MCF 10A (cell line): ENCODE results near the gene CD5L. TPM values are rescaled to one million over a fixed set of nuclear protein-coding genes. Genes with fewer than 3 reads are reported as not detected.

Experiments used
- Bru-seq: library from RNA; stranded (reverse); fragments of 400-500 nt; gene quantifications from one replicate; lab custom pipeline; 2021; lab: Mats Ljungman, UMichigan
- BruChase-seq, 2 experiments: library from RNA; stranded (reverse); fragments of 400-500 nt; gene quantifications; one replicate each; lab custom pipeline; 2021; lab: Mats Ljungman, UMichigan
- BruUV-seq: library from RNA; stranded (reverse); fragments of 400-500 nt; replicated peaks from 2 replicates; lab custom pipeline; 2021; lab: Mats Ljungman, UMichigan
- CTCF ChIA-PET: fragments of 300-600 bp; sonication (Branson Sonifier 250); formaldehyde crosslinking; extraction: SDS; loops from one replicate; lab custom pipeline; 2021; ENCODE audit warnings: antibody characterized with exemption, inconsistent platforms; lab: Yijun Ruan, JAX
- POLR2A ChIA-PET: fragments of 300-600, 350-650 bp; sonication (Branson Sonifier 250); formaldehyde crosslinking; extraction: SDS; loops from one replicate; lab custom pipeline; 2020; ENCODE audit warnings: antibody characterized with exemption, inconsistent platforms; lab: Yijun Ruan, JAX
- DNase-seq: peaks from one replicate; pipeline ENCODE4 v3.0.0-alpha.2; 2018; ENCODE audit not compliant: unreplicated experiment
- H3K27ac Mint-ChIP-seq: one replicate; pipeline ENCODE4 v1.8.0; 2022; ENCODE audit warnings: mild to moderate bottlenecking, low read depth, mixed read lengths; ENCODE audit not compliant: unreplicated experiment
- H3K27me3 Mint-ChIP-seq: one replicate; pipeline ENCODE4 v1.8.0; 2022; ENCODE audit warnings: mixed read lengths; ENCODE audit not compliant: insufficient read depth, unreplicated experiment
- H3K36me3 Mint-ChIP-seq: one replicate; pipeline ENCODE4 v1.8.0; 2022; ENCODE audit warnings: mild to moderate bottlenecking, moderate library complexity, mixed read lengths; ENCODE audit not compliant: insufficient read depth, unreplicated experiment
- H3K4me1 Mint-ChIP-seq: one replicate; pipeline ENCODE4 v1.8.0; 2022; ENCODE audit warnings: mixed read lengths; ENCODE audit not compliant: insufficient read depth, unreplicated experiment
- H3K4me3 Mint-ChIP-seq: one replicate; pipeline ENCODE4 v1.8.0; 2022; ENCODE audit warnings: mild to moderate bottlenecking, moderate library complexity, mixed read lengths; ENCODE audit not compliant: unreplicated experiment
- H3K9me3 Mint-ChIP-seq: one replicate; pipeline ENCODE4 v1.8.0; 2022; ENCODE audit warnings: mixed read lengths; ENCODE audit not compliant: unreplicated experiment
- intact Hi-C: fragments of 100-400 bp; cut with micrococcal nuclease; formaldehyde crosslinking; loops from 2 replicates; pipeline ENCODE4 v1.14.1; 2022
- long read RNA-seq: library from polyadenylated mRNA; stranded (forward); transcript quantifications from one replicate; pipeline ENCODE4 v2.0.0, GENCODE V29; 2022
- total RNA-seq: library from RNA; stranded (reverse); gene quantifications from 2 replicates; pipeline ENCODE4 v1.2.3, GENCODE V29; 2022
- TF ChIP-seq, protein P1 (sequence below): fragments of 200-600 bp; IDR thresholded peaks from one replicate; pipeline ENCODE4 v1.8.0; 2022; ENCODE audit warnings: antibody characterized with exemption, mild to moderate bottlenecking; ENCODE audit not compliant: unreplicated experiment

The CD5L gene
- total RNA-seq (not detected in 2 replicates), Bru-seq, nascent RNA (not detected), BruChase-seq, experiment 1, labeled RNA remaining after a 6-hour chase (percentile 7 among the genes with signal in this experiment), BruChase-seq, experiment 2, labeled RNA remaining after a 2-hour chase (not detected)
- long read RNA-seq = 0 reads

DNA sequence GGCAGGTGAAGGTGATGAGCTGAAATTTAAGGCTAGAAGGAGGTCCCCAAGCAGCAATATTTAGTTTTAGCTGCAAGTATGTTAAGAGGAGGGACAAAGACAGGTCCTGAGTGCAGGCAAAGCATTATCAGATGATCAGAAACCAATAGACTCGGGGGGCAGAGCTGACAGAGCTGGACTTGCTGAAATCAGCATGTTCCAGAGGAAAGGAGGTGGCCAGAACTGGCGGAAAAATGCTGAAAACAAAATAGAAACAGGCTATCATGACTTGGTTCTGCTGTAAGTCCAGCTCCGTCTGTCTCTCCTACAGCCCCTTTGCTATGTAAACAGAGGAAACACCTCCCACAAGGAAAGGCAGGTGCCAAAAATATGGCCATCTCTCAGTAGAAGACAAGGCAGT, at the start of gene CD5L:
TSS of gene CD5L (minus strand) at position 101 of the 400 bp plus-strand sequence. CDS start 107 bp downstream, outside the sequence.
- H3K9me3 Mint-ChIP-seq = no peaks in the 10 kb centered on the region
- peaks cover 53% of the 10 kb centered on the region for H3K27me3 Mint-ChIP-seq
- no peak within 1 kb of the TSS for H3K4me3 Mint-ChIP-seq

DNA sequence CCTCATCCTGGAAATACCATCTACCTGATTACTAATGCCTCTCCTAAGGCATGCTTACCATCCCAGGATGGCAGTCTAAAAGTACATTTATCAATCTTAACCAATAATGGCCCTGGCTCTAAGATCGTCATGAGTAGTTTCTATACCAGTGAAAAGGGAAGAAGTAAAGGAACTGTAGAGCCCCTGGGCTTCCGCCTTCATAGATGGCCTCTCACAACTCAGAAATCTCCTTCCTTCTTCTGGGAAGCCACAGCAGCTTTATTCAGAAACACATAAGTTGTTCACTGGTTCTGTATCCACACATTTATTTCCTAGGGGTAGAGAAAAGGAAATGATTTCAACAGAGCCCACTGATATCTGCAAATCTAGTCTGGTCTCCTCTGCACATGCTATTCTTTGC, 41.0 kb upstream of the CD5L start:
- Mint-ChIP-seq H3K4me3 (no peak overlapping the region), H3K27ac (no peak overlapping the region), H3K27me3 (peaks cover 95% of the 10 kb centered on the region), H3K9me3 (no peaks in the 10 kb centered on the region), H3K4me1 (no peaks in the 10 kb centered on the region), H3K36me3 (no peaks in the 10 kb centered on the region)
- no peak for DNase-seq
- TF ChIP-seq, protein P1, sequence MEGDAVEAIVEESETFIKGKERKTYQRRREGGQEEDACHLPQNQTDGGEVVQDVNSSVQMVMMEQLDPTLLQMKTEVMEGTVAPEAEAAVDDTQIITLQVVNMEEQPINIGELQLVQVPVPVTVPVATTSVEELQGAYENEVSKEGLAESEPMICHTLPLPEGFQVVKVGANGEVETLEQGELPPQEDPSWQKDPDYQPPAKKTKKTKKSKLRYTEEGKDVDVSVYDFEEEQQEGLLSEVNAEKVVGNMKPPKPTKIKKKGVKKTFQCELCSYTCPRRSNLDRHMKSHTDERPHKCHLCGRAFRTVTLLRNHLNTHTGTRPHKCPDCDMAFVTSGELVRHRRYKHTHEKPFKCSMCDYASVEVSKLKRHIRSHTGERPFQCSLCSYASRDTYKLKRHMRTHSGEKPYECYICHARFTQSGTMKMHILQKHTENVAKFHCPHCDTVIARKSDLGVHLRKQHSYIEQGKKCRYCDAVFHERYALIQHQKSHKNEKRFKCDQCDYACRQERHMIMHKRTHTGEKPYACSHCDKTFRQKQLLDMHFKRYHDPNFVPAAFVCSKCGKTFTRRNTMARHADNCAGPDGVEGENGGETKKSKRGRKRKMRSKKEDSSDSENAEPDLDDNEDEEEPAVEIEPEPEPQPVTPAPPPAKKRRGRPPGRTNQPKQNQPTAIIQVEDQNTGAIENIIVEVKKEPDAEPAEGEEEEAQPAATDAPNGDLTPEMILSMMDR = no peak
- CTCF ChIA-PET = interaction anchor here (0.8 to 5.1 kb wide), 8 partner anchors 67 to 267 kb away, joined by 3 to 66 read pairs (median 12); no protein-coding TSS in a partner anchor
- POLR2A ChIA-PET = no interaction called here
- no TSS peak for BruUV-seq
- intact Hi-C loops = no loop called here

More for the DNA sequence above, at the start of gene CD5L:
- BruUV-seq = no TSS peak
- CTCF ChIA-PET = interaction anchor here (0.7 to 0.9 kb wide), 3 partner anchors 13 to 150 kb away, joined by 3 to 4 read pairs (median 3); no protein-coding TSS in a partner anchor
- TF ChIP-seq, protein P1 = no peak
- intact Hi-C loops = no loop called here
- Mint-ChIP-seq H3K27ac (no peak within 1 kb of the TSS), H3K4me1 (no peaks in the 10 kb centered on the region), H3K36me3 (no peaks in the 10 kb centered on the region)
- POLR2A ChIA-PET = no interaction called here
- no peak for DNase-seq

DNA sequence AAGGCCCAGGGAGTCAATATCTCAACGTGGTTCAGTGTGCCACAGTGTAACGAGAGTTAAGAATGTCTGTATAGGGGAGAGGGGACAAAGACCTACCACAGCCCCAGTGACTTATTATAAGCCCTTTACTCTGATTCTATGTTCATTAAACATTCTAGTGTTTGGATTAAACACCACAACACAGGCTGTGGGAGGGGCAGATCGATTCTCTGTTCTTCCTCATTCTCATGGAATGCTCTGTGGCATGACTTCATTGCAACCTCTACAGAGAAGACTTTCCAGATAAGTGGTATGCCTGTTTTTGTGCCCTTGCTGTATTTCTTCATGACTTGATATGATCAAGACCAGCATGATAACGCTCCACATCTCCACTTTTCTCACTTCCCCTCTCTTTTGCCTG, 39.0 kb upstream of the CD5L start:
- Mint-ChIP-seq H3K36me3 (no peaks in the 10 kb centered on the region), H3K9me3 (no peaks in the 10 kb centered on the region), H3K4me3 (no peak overlapping the region), H3K4me1 (no peaks in the 10 kb centered on the region), H3K27ac (no peak overlapping the region), H3K27me3 (peaks cover 76% of the 10 kb centered on the region)
- ChIA-PET CTCF (interaction anchor here (0.5 to 5.1 kb wide), 12 partner anchors 16 to 244 kb away, joined by 3 to 66 read pairs (median 7); no protein-coding TSS in a partner anchor), POLR2A (no interaction called here)
- no TSS peak for BruUV-seq
- TF ChIP-seq, protein P1 = no peak
- DNase-seq = no peak
- intact Hi-C loops = no loop called here

DNA sequence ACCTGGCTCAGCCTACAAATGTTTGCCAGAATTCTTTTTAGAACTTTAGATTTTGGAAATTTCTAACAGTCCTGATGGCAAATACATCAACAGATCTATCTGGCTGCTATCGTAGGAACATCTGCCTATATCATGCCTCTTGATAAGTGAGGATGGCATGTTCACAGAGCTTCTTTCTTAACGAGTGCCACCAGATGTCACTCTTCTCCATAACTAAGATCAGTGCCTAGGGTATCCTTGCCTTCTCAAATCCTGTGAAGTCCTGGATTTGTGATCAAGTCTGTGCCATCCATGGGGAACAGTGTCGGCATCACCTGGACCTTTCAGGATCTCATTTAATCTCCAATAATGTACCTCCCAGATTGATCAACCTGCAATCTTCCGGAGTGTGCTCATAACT, 36.5 kb upstream of the CD5L start:
- POLR2A ChIA-PET = interaction anchor here (0.6 to 1.0 kb wide), 3 partner anchors 20 to 85 kb away, joined by 3 to 4 read pairs (median 3); no protein-coding TSS in a partner anchor
- Mint-ChIP-seq H3K4me1 (no peaks in the 10 kb centered on the region), H3K9me3 (no peaks in the 10 kb centered on the region), H3K36me3 (no peaks in the 10 kb centered on the region), H3K27me3 (peaks cover 77% of the 10 kb centered on the region), H3K4me3 (no peak overlapping the region), H3K27ac (no peak overlapping the region)
- TF ChIP-seq, protein P1 = peak; percentile 57
- intact Hi-C loops = loop anchor here (1.0 to 10.0 kb wide), 5 partner anchors 70 to 503 kb away; no protein-coding TSS in a partner anchor
- peak; percentile 74 for DNase-seq
- CTCF ChIA-PET = interaction anchor here (0.8 to 4.5 kb wide), 18 partner anchors 10 to 298 kb away, joined by 3 to 77 read pairs (median 4); no protein-coding TSS in a partner anchor
- no TSS peak for BruUV-seq
